PFSK-1 (cell line): ENCODE measurements around the gene CLCN4.

Source experiments
- FOXP2 ChIP-seq: optimal IDR thresholded peaks from 2 replicates; pipeline ENCODE3; 2011; ENCODE audit warnings: borderline replicate concordance, control low read depth, inconsistent platforms; ENCODE audit not compliant: insufficient read depth; ENCODE audit errors: extremely low read length, extremely low read depth
- POLR2AphosphoS5 ChIP-seq: IDR thresholded peaks from 2 replicates; pipeline ENCODE4 v1.6.1; 2012; ENCODE audit warnings: low read depth, mild to moderate bottlenecking, control low read depth, low read length, moderate library complexity
- SIN3A ChIP-seq: IDR thresholded peaks from 2 replicates; pipeline ENCODE4 v1.6.1; 2012; ENCODE audit warnings: mild to moderate bottlenecking, low read length, moderate library complexity, borderline replicate concordance; ENCODE audit not compliant: insufficient read depth
- TAF1 ChIP-seq: IDR thresholded peaks from 2 replicates; pipeline ENCODE4 v1.6.1; 2012; ENCODE audit warnings: low read length, control low read depth, borderline replicate concordance; ENCODE audit not compliant: insufficient read depth
- TF ChIP-seq, protein P1 (sequence below), 2 experiments: IDR thresholded peaks; 2 replicates each; pipeline versions ENCODE4 v1.6.1 to v1.8.0; 2011 to 2012; ENCODE audit warnings: low read depth in 2 of 2, low read length in 2 of 2, control low read depth in 1 of 2, inconsistent platforms in 1 of 2, mild to moderate bottlenecking in 1 of 2, moderate library complexity in 1 of 2; ENCODE audit not compliant: insufficient read depth in 1 of 2

CLCN4 gene

DNA sequence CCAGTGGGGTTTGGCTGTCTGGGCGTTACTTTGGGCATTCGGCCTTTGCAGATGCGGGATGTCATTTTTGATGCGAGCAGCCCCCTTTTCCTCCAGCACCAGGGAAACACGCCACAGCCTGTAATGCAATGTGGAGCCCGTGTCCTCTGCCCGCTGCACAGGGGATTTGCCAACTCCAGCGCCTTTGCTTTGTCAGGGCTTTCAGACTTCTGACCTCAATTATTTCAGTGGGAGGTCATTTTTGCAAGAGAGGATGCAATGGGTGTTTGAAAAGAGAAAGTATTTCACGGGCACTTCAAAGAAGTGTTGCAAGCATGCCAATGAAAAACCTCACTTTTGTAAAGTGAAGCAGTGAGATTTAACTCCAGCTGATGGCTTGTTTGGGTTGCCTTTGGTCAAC, 11.5 kb downstream of the CLCN4 start:
- no peak for TF ChIP-seq SIN3A
- TF ChIP-seq FOXP2 = no peak
- no peak for TF ChIP-seq POLR2AphosphoS5
- TF ChIP-seq, protein P1, sequence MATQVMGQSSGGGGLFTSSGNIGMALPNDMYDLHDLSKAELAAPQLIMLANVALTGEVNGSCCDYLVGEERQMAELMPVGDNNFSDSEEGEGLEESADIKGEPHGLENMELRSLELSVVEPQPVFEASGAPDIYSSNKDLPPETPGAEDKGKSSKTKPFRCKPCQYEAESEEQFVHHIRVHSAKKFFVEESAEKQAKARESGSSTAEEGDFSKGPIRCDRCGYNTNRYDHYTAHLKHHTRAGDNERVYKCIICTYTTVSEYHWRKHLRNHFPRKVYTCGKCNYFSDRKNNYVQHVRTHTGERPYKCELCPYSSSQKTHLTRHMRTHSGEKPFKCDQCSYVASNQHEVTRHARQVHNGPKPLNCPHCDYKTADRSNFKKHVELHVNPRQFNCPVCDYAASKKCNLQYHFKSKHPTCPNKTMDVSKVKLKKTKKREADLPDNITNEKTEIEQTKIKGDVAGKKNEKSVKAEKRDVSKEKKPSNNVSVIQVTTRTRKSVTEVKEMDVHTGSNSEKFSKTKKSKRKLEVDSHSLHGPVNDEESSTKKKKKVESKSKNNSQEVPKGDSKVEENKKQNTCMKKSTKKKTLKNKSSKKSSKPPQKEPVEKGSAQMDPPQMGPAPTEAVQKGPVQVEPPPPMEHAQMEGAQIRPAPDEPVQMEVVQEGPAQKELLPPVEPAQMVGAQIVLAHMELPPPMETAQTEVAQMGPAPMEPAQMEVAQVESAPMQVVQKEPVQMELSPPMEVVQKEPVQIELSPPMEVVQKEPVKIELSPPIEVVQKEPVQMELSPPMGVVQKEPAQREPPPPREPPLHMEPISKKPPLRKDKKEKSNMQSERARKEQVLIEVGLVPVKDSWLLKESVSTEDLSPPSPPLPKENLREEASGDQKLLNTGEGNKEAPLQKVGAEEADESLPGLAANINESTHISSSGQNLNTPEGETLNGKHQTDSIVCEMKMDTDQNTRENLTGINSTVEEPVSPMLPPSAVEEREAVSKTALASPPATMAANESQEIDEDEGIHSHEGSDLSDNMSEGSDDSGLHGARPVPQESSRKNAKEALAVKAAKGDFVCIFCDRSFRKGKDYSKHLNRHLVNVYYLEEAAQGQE (IDR thresholded peaks at IDR 0.05; ENCODE audit: insufficient read depth in 1 of 2, low read depth in 2 of 2, low read length in 2 of 2) = no peak
- TF ChIP-seq TAF1 = no peak

DNA sequence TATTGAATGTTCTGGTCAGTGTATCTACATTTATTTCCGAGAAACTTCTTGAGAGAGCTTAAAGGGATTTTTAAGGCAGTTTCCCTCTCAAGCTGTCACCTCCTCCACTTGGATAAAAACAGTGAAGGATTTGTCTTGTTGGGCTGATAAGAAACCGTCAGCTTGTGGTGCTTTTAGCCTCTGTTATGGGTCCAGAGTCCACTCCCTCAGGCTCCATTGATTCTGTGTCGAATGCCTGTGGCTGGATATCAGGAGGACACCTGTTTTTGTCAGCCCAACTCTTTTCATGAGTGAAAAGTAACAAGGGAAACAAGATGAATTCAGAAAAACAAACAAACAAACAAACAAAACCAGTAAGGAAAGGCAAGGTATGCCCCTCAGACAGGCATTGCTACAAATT, 12.4 kb downstream of the CLCN4 start:
- TF ChIP-seq FOXP2 = no peak
- TF ChIP-seq TAF1 = no peak
- TF ChIP-seq SIN3A = no peak
- no peak for TF ChIP-seq POLR2AphosphoS5
- TF ChIP-seq, protein P1 (IDR thresholded peaks at IDR 0.05; ENCODE audit: insufficient read depth in 1 of 2, low read depth in 2 of 2, low read length in 2 of 2) = no peak

DNA sequence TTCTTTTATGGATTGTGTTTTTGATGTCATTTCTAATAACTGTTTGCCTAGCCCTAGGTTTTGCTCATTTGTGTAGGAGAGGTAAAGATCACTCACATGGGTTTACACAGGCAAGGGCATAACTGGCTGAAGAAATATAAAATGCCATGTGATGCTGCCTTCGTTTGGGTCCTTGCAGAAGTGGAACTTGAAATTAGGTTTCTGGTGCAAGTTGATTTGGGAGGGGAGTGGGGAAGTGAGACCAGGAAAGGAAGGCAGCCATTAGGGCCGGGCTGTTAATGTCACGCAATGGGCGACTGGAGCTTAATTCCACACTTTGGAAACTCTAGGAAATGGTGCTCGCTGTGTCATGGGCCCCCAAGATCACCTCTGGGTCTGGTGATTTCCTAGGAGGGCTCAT, 14.5 kb downstream of the CLCN4 start:
- TF ChIP-seq, protein P1 (IDR thresholded peaks at IDR 0.05; ENCODE audit: insufficient read depth in 1 of 2, low read depth in 2 of 2, low read length in 2 of 2) = no peak
- TF ChIP-seq POLR2AphosphoS5 (no peak), SIN3A (no peak), TAF1 (no peak), FOXP2 (no peak)

DNA sequence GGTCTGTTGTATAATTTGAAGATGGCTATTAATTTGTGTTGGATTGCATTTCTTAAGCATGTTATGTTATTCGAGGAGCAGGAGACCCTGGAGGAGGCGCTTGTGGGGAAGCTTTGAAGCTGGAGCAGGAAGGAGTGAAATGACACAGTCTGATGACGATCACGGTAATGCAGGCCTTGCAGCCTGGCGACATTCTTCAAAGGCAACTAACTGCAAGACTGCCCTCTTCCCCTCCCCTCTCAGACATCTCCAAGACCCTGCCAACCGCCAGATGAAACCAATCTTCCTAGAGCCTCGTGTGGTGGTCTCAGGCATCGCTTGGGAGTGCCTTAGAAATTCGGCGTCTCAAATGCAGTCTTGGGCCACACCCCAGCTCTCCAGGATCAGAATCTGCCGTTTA, 16.1 kb downstream of the CLCN4 start:
- TF ChIP-seq FOXP2 (no peak), SIN3A (no peak), POLR2AphosphoS5 (no peak), TAF1 (no peak)
- TF ChIP-seq, protein P1 (IDR thresholded peaks at IDR 0.05; ENCODE audit: insufficient read depth in 1 of 2, low read depth in 2 of 2, low read length in 2 of 2) = no peak
